ENCODE data around the gene TMCO6. TPM values are rescaled to one million over a fixed set of nuclear protein-coding genes. Genes with fewer than 3 reads are reported as not detected.
"Not testable (repeated sequence)": the region's sequence is repeated elsewhere in the genome, so short reads cannot be mapped to it uniquely, and the experiment has no call there.

The TMCO6 gene
- total RNA-seq, 2 experiments from 2014 or later = 26.9 to 36.8 TPM

DNA sequence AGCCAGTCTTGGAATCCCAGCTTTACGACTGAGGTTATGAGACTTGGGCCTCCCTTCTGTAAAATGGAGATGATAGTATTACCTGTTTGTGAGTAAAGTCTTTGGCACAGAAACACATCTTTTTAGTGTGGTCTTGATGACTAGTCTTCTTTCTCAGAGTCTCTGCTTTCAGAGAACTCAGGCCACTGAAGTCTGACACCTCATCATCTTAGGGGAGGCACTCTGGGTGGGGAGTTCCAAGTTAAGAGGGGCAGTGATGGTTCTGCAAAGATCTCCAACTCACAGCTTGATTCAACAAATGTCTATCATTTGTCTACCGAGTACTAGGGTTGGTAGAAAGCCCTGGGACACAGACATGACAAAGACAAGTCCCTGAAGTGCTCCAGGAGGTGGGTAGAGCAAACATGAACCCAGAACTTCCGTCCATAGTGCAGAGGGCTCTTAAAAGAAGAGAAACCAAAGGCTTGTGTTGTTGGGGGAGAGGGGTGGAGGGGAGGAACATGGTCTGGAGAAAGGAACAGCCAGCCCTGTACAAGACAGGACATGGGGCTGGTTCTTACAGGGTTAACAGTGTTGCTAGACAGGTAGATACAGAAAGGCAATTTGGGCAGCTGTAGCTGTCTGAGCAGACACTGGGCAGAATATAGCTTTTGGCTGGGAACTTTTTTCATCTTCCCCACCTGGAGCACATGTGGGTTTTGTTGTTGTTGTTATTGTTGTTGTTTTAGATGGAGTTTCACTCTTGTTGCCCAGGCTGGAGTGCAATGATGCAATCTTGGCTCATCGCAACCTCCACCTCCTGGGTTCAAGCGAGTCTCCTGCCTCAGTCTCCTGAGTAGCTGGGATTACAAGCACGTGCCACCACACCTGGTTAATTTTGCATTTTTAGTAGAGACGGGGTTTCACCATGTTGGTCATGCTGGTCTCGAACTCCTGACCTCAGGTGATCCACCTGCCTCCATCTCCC is 3.7 kb upstream of the TMCO6 start:
- BruUV-seq (replicated peaks) = no TSS peak
- ChIA-PET CTCF (ENCODE audit: unreplicated experiment) (no interaction called here), POLR2A (interaction anchor here (1.1 kb wide), 2 partner anchors 9 to 11 kb away, joined by 3 to 4 read pairs; partner anchors contain the start of gene NDUFA2)
- peaks cover 1% of the 10 kb centered on the region; the same call in 1 of the 2 replicates for H3K36me3 ChIP-seq (ENCODE audit: insufficient read depth, low read length)
- H3K4me1 ChIP-seq (ENCODE audit: insufficient read depth, low read length, poor library complexity, severe bottlenecking) = peaks cover 11% of the 10 kb centered on the region
- H3K4me2 ChIP-seq (ENCODE audit: low read length) = no peak overlapping the region
- peaks cover 5% of the 10 kb centered on the region; the same call in 1 of the 2 replicates for H3K79me2 ChIP-seq (ENCODE audit: insufficient read depth, low read depth, low read length)
- no peaks in the 10 kb centered on the region for H3K9me3 ChIP-seq (ENCODE audit: low read length)
- no peak overlapping the region for H3K4me3 ChIP-seq (ENCODE audit: low read depth, low read length, poor library complexity, severe bottlenecking)
- no peak for DNase-seq (ENCODE audit: low spot score)
- H4K20me1 ChIP-seq (ENCODE audit: insufficient read depth, low read length) = no peaks in the 10 kb centered on the region
- intact Hi-C loops (cut with micrococcal nuclease; ENCODE audit: unreplicated experiment) = loop anchor here (5.0 to 10.0 kb wide), 2 partner anchors 263 to 391 kb away; no protein-coding TSS in a partner anchor
- H3K27ac ChIP-seq (ENCODE audit: low read depth, low read length, poor library complexity, severe bottlenecking) = no peak overlapping the region
- TF ChIP-seq EZH2phosphoT487 (IDR thresholded peaks at IDR 0.05; ENCODE audit: borderline replicate concordance, low read depth, low read length) = no peak
- TF ChIP-seq, protein P1, sequence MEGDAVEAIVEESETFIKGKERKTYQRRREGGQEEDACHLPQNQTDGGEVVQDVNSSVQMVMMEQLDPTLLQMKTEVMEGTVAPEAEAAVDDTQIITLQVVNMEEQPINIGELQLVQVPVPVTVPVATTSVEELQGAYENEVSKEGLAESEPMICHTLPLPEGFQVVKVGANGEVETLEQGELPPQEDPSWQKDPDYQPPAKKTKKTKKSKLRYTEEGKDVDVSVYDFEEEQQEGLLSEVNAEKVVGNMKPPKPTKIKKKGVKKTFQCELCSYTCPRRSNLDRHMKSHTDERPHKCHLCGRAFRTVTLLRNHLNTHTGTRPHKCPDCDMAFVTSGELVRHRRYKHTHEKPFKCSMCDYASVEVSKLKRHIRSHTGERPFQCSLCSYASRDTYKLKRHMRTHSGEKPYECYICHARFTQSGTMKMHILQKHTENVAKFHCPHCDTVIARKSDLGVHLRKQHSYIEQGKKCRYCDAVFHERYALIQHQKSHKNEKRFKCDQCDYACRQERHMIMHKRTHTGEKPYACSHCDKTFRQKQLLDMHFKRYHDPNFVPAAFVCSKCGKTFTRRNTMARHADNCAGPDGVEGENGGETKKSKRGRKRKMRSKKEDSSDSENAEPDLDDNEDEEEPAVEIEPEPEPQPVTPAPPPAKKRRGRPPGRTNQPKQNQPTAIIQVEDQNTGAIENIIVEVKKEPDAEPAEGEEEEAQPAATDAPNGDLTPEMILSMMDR (conservative IDR thresholded peaks at IDR 0.05; ENCODE audit: low read length) = no peak
- no peak overlapping the region; the same call in 1 of the 2 replicates for H2AFZ ChIP-seq (ENCODE audit: low read length)
- no peaks in the 10 kb centered on the region for H3K9me2 ChIP-seq (ENCODE audit: insufficient read depth, low read length)

DNA sequence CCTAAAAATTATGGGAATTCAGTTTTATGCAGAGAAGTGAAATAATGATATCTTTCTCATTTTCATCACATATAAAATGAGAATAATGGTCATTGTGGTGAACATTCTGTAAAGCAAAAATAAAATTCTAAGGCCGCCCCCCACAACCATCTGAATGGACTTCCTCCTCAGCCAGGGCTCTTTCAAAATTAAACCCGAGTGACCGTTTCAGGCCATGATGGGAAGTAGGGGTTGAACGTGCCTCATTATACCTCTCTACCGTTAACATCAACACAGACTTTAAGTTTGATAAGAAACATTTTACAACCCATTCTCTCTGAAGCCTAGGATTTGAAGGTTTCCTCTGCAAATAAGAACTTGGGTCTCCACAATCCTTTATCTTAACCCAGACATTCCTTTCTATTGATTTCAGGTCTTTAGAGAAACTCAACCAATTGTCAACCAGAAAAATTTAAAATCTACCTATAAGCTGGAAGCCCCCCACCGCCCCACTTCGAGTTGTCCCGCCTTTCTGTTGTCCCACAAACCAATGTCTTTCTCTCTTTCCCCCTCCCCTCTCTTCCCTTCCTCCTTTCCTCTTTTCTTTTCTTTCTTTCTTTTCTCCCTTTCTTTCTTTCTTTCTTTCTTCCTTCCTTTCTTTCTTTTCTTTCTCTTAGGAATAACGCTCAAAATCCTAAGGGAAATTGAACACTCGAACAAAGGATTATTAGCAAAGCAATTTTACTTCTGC is 1.7 kb upstream of the TMCO6 start:
- no peaks in the 10 kb centered on the region for H3K9me3 ChIP-seq (ENCODE audit: low read length)
- POLR2A ChIA-PET = interaction anchor here (0.6 kb wide), 1 partner anchor 672 kb away, joined by 3 read pairs; no protein-coding TSS in a partner anchor
- H3K9me2 ChIP-seq (ENCODE audit: insufficient read depth, low read length) = no peaks in the 10 kb centered on the region
- H3K36me3 ChIP-seq (ENCODE audit: insufficient read depth, low read length) = peaks cover 12% of the 10 kb centered on the region; the same call in 1 of the 2 replicates
- H3K4me1 ChIP-seq (ENCODE audit: insufficient read depth, low read length, poor library complexity, severe bottlenecking) = peaks cover 11% of the 10 kb centered on the region
- H2AFZ ChIP-seq (ENCODE audit: low read length) = no peak overlapping the region
- no peak for DNase-seq (ENCODE audit: low spot score)
- no peaks in the 10 kb centered on the region for H4K20me1 ChIP-seq (ENCODE audit: insufficient read depth, low read length)
- CTCF ChIA-PET (ENCODE audit: unreplicated experiment) = no interaction called here
- H3K4me2 ChIP-seq (ENCODE audit: low read length) = no peak overlapping the region
- no peak overlapping the region for H3K4me3 ChIP-seq (ENCODE audit: low read depth, low read length, poor library complexity, severe bottlenecking)
- no peak overlapping the region for H3K27ac ChIP-seq (ENCODE audit: low read depth, low read length, poor library complexity, severe bottlenecking)
- intact Hi-C loops (cut with micrococcal nuclease; ENCODE audit: unreplicated experiment) = loop anchor here (2.0 to 10.0 kb wide), 4 partner anchors 73 to 393 kb away; partner anchors contain the start of genes APBB3, SLC35A4 and SRA1
- TF ChIP-seq EZH2phosphoT487 (IDR thresholded peaks at IDR 0.05; ENCODE audit: borderline replicate concordance, low read depth, low read length) = no peak
- TF ChIP-seq, protein P1 (conservative IDR thresholded peaks at IDR 0.05; ENCODE audit: low read length) = no peak
- BruUV-seq (replicated peaks) = no TSS peak
- peaks cover 5% of the 10 kb centered on the region; the same call in 1 of the 2 replicates for H3K79me2 ChIP-seq (ENCODE audit: insufficient read depth, low read depth, low read length)

DNA sequence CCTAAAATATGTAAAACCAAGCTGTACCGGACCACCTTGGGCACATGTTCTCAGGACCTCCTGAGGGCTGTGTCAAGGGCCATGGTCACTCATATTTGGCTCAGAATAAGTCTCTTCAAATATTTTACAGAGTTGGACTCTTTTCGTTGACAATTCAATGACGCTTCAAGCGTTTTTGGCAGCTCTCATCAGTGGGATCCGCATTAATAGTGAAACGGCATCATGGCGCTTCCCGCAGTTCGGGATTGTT is 428 bp upstream of the TMCO6 start:
- not testable (repeated sequence) for BruUV-seq (replicated peaks); DNase-seq (ENCODE audit: low spot score); H3K9me2 ChIP-seq (ENCODE audit: insufficient read depth, low read length); H3K27ac ChIP-seq (ENCODE audit: low read depth, low read length, poor library complexity, severe bottlenecking); H3K9me3 ChIP-seq (ENCODE audit: low read length); H3K79me2 ChIP-seq (ENCODE audit: insufficient read depth, low read depth, low read length); H4K20me1 ChIP-seq (ENCODE audit: insufficient read depth, low read length)
- peaks cover 23% of the 10 kb centered on the region; the same call in 1 of the 2 replicates for H3K36me3 ChIP-seq (ENCODE audit: insufficient read depth, low read length)
- H3K4me1 ChIP-seq (ENCODE audit: insufficient read depth, low read length, poor library complexity, severe bottlenecking) = peaks cover 11% of the 10 kb centered on the region
- H2AFZ ChIP-seq (ENCODE audit: low read length) = peak overlapping the region; percentile 98
- CTCF ChIA-PET (ENCODE audit: unreplicated experiment) = interaction anchor here (1.3 kb wide), 1 partner anchor 9 kb away, joined by 3 read pairs; the partner anchor contains the start of genes IK and NDUFA2
- H3K4me3 ChIP-seq (ENCODE audit: low read depth, low read length, poor library complexity, severe bottlenecking) = peak overlapping the region; percentile 76
- POLR2A ChIA-PET = interaction anchor here (0.6 to 1.9 kb wide), 4 partner anchors 8 to 286 kb away, joined by 3 to 9 read pairs (median 6); partner anchors contain the start of genes IK, NDUFA2 and ZMAT2
- intact Hi-C loops (cut with micrococcal nuclease; ENCODE audit: unreplicated experiment) = loop anchor here (1.0 to 10.0 kb wide), 5 partner anchors 74 to 394 kb away; partner anchors contain the start of genes ANKHD1, APBB3, SLC35A4 and SRA1
- H3K4me2 ChIP-seq (ENCODE audit: low read length) = peak overlapping the region; percentile 54
